Neuronal stem cell (in vitro differentiated cells): ENCODE results near the gene CILP2.

Source experiments
- DNase-seq: peaks from one replicate; pipeline ENCODE4 v3.0.0-alpha.2; 2013; ENCODE audit warnings: low spot score
- H2AFZ ChIP-seq: one replicate; pipeline ENCODE4 v1.6.1; 2013; ENCODE audit warnings: mild to moderate bottlenecking, low read length, inconsistent platforms
- H2AK5ac ChIP-seq: 2 replicates; pipeline ENCODE4 v1.6.1; 2013; ENCODE audit warnings: low read depth, mild to moderate bottlenecking, inconsistent platforms, low read length, moderate library complexity, mixed read lengths
- H2BK120ac ChIP-seq: 2 replicates; pipeline ENCODE4 v1.6.1; 2013; ENCODE audit warnings: low read depth, mild to moderate bottlenecking, inconsistent platforms, low read length, moderate library complexity, mixed read lengths
- H2BK12ac ChIP-seq: one replicate; pipeline ENCODE4 v1.6.1; 2013; ENCODE audit warnings: low read length, inconsistent platforms
- H2BK15ac ChIP-seq: 2 replicates; pipeline ENCODE4 v1.6.1; 2013; ENCODE audit warnings: mild to moderate bottlenecking, low read length, inconsistent platforms, mixed read lengths
- H2BK5ac ChIP-seq: one replicate; pipeline ENCODE4 v1.6.1; 2013; ENCODE audit warnings: inconsistent platforms, mild to moderate bottlenecking, low read length, moderate library complexity
- H3K14ac ChIP-seq: one replicate; pipeline ENCODE4 v1.6.1; 2013; ENCODE audit warnings: low read length, inconsistent platforms
- H3K18ac ChIP-seq: 2 replicates; pipeline ENCODE4 v1.6.1; 2013; ENCODE audit warnings: low read length, inconsistent platforms
- H3K23ac ChIP-seq: 2 replicates; pipeline ENCODE4 v1.6.1; 2013; ENCODE audit warnings: low read depth, mild to moderate bottlenecking, mixed read lengths, low read length, inconsistent platforms; ENCODE audit not compliant: poor library complexity
- H3K27ac ChIP-seq: replicated peaks from 3 replicates; pipeline ENCODE4 v1.5.1; 2013; ENCODE audit warnings: low read length, inconsistent platforms
- H3K27me3 ChIP-seq, 3 experiments: 2 replicates each; pipeline ENCODE4 v1.6.1; 2013; ENCODE audit warnings: low read length in 3 of 3, mild to moderate bottlenecking in 2 of 3, inconsistent platforms in 1 of 3, low read depth in 1 of 3, mixed read lengths in 1 of 3, moderate library complexity in 1 of 3; ENCODE audit not compliant: control insufficient read depth in 3 of 3, insufficient read depth in 3 of 3
- H3K36me3 ChIP-seq, 2 donors: replicated peaks in 1 of 2; 2 replicates each; pipeline ENCODE4 v1.6.1; 2013; ENCODE audit warnings: low read length in 2 of 2; ENCODE audit not compliant: control insufficient read depth in 2 of 2, insufficient read depth in 2 of 2
- H3K4ac ChIP-seq: 2 replicates; pipeline ENCODE4 v1.6.1; 2013; ENCODE audit warnings: inconsistent platforms, mild to moderate bottlenecking, low read length, moderate library complexity
- H3K4me1 ChIP-seq, 2 donors: 1 replicate in 1 of 2; 2 replicates in 1 of 2; pipeline ENCODE4 v1.6.1; 2013; ENCODE audit warnings: low read length in 2 of 2, low read depth in 1 of 2; ENCODE audit not compliant: control insufficient read depth in 2 of 2, insufficient read depth in 1 of 2
- H3K4me2 ChIP-seq: one replicate; pipeline ENCODE4 v1.6.1; 2013; ENCODE audit warnings: mild to moderate bottlenecking, low read length, inconsistent platforms; ENCODE audit not compliant: insufficient read depth, poor library complexity, severe bottlenecking
- H3K4me3 ChIP-seq, 2 donors: 2 replicates each; pipeline ENCODE4 v1.5.1; 2013; ENCODE audit warnings: low read length in 2 of 2, mild to moderate bottlenecking in 2 of 2, inconsistent platforms in 1 of 2, moderate library complexity in 1 of 2
- H3K79me1 ChIP-seq: one replicate; pipeline ENCODE4 v1.6.1; 2013; ENCODE audit warnings: low read depth, mild to moderate bottlenecking, inconsistent platforms, low read length, moderate library complexity
- H3K9ac ChIP-seq: one replicate; pipeline ENCODE4 v1.6.1; 2013; ENCODE audit warnings: mild to moderate bottlenecking, low read depth, low read length, inconsistent platforms; ENCODE audit not compliant: poor library complexity
- H3K9me3 ChIP-seq, 2 donors: replicated peaks in 1 of 2; 2 replicates each; pipeline versions ENCODE3 to v1.6.1; 2013; ENCODE audit warnings: low read length in 2 of 2, mild to moderate bottlenecking in 2 of 2, inconsistent platforms in 1 of 2, low read depth in 1 of 2, mixed read lengths in 1 of 2, moderate library complexity in 1 of 2; ENCODE audit not compliant: control insufficient read depth in 2 of 2, insufficient read depth in 1 of 2
- H4K8ac ChIP-seq: one replicate; pipeline ENCODE4 v1.6.1; 2013; ENCODE audit warnings: low read depth, mild to moderate bottlenecking, inconsistent platforms, low read length, moderate library complexity
- H4K91ac ChIP-seq: one replicate; pipeline ENCODE4 v1.6.1; 2013; ENCODE audit warnings: low read length, low read depth, mild to moderate bottlenecking, inconsistent platforms; ENCODE audit not compliant: poor library complexity
- WGBS, 2 donors: extraction: QIAGEN DNeasy Blood & Tissue Kit; methylation state at CpG; one replicate each; pipeline ENCODE4 v1.1.7; 2013; ENCODE audit warnings: missing lambda C conversion rate in 2 of 2, mixed read lengths in 1 of 2; ENCODE audit not compliant: insufficient read length in 2 of 2, insufficient replicate concordance in 1 of 2; ENCODE audit errors: extremely low coverage in 2 of 2; 5-methylcytosine and 5-hydroxymethylcytosine counted together

CILP2 gene

GRCh38 chr19:19559931-19560330 is 21.9 kb downstream of the CILP2 start:
- Histone ChIP-seq H2BK12ac (no peak overlapping the region), H2AFZ (no peak overlapping the region), H2BK15ac (no peak overlapping the region), H3K18ac (no peak overlapping the region), H3K27me3 (no peaks in the 10 kb centered on the region), H3K4me2 (no peak overlapping the region), H3K4ac (no peak overlapping the region), H3K9me3 (no peaks in the 10 kb centered on the region), H2AK5ac (no peak overlapping the region), H3K36me3 (peaks cover 3 to 5% of the 10 kb centered on the region in 2 donors), H4K91ac (no peak overlapping the region), H3K9ac (peak overlapping the region; percentile 54), H3K14ac (no peak overlapping the region), H2BK120ac (no peak overlapping the region), H3K4me3 (peak overlapping the region in 1 of 2 donors; percentile 32), H3K27ac (no peak overlapping the region), H2BK5ac (no peak overlapping the region), H3K4me1 (no peaks in the 10 kb centered on the region), H4K8ac (no peak overlapping the region), H3K79me1 (peaks cover 3% of the 10 kb centered on the region), H3K23ac (no peak overlapping the region)
- DNase-seq = no peak
- no CpG with 5 or more reads among the region's 4 CpGs for WGBS, 2 donors

- Histone ChIP-seq H3K9me3 (no peaks in the 10 kb centered on the region), H2BK120ac (no peak overlapping the region), H3K9ac (peak overlapping the region; percentile 15), H2BK5ac (peak overlapping the region; percentile 68), H3K4me2 (no peak overlapping the region), H2BK12ac (no peak overlapping the region), H3K27ac (no peak overlapping the region), H3K36me3 (peaks cover 3 to 12% of the 10 kb centered on the region in 2 donors), H3K79me1 (peaks cover 3% of the 10 kb centered on the region), H2AFZ (no peak overlapping the region), H3K4me1 (no peaks in the 10 kb centered on the region), H3K4ac (no peak overlapping the region), H2BK15ac (no peak overlapping the region), H4K8ac (no peak overlapping the region), H2AK5ac (no peak overlapping the region), H3K4me3 (no peak overlapping the region), H3K14ac (no peak overlapping the region), H3K23ac (peak overlapping the region; percentile 85), H3K27me3 (no peaks in the 10 kb centered on the region), H3K18ac (no peak overlapping the region), H4K91ac (no peak overlapping the region)
- DNase-seq = no peak
- no CpG with 5 or more reads among the region's 26 CpGs for WGBS, 2 donors
Measured at GRCh38 chr19:19561946-19562664, 24.0 kb downstream of the CILP2 start.

- Histone ChIP-seq H3K9ac (peak overlapping the region; percentile 60), H4K8ac (no peak overlapping the region), H3K4me3 (no peak overlapping the region), H3K4me1 (no peaks in the 10 kb centered on the region), H2BK120ac (no peak overlapping the region), H3K4me2 (no peak overlapping the region), H3K36me3 (peaks cover 3 to 19% of the 10 kb centered on the region in 2 donors), H4K91ac (no peak overlapping the region), H3K14ac (peak overlapping the region; percentile 38), H2BK5ac (peak overlapping the region; percentile 68), H3K79me1 (peaks cover 3% of the 10 kb centered on the region), H2AK5ac (peak overlapping the region; percentile 54), H3K18ac (peak overlapping the region; percentile 57), H3K4ac (peak overlapping the region; percentile 84), H3K9me3 (peaks cover 0 to 2% of the 10 kb centered on the region in 2 donors), H3K27me3 (no peaks in the 10 kb centered on the region), H3K23ac (peak overlapping the region; percentile 85), H2BK15ac (no peak overlapping the region), H3K27ac (no peak overlapping the region), H2AFZ (no peak overlapping the region), H2BK12ac (peak overlapping the region; percentile 75)
- no peak for DNase-seq
- no CpG with 5 or more reads among the region's 17 CpGs for WGBS, 2 donors
Measured at GRCh38 chr19:19562665-19563347, 24.7 kb downstream of the CILP2 start.

- Histone ChIP-seq H3K4ac (peak overlapping the region; percentile 84), H3K36me3 (peaks cover 3 to 19% of the 10 kb centered on the region in 2 donors), H2AK5ac (peak overlapping the region; percentile 54), H2BK5ac (no peak overlapping the region), H3K4me1 (no peaks in the 10 kb centered on the region), H3K27me3 (no peaks in the 10 kb centered on the region), H3K9me3 (peaks cover 0 to 2% of the 10 kb centered on the region in 2 donors), H3K23ac (peak overlapping the region; percentile 85), H3K9ac (peak overlapping the region; percentile 60), H3K27ac (no peak overlapping the region), H2BK120ac (no peak overlapping the region), H2AFZ (no peak overlapping the region), H3K14ac (peak overlapping the region; percentile 38), H3K18ac (peak overlapping the region; percentile 57), H3K4me2 (no peak overlapping the region), H3K4me3 (no peak overlapping the region), H4K8ac (no peak overlapping the region), H2BK15ac (no peak overlapping the region), H3K79me1 (peaks cover 3% of the 10 kb centered on the region), H2BK12ac (no peak overlapping the region), H4K91ac (no peak overlapping the region)
- no CpG with 5 or more reads among the region's 17 CpGs for WGBS, 2 donors
- DNase-seq = no peak
Measured at GRCh38 chr19:19563348-19563848, 25.3 kb downstream of the CILP2 start.
